H9 (cell line): ENCODE data around the gene CRACR2A. TPM values are rescaled to one million over a fixed set of nuclear protein-coding genes. Genes with fewer than 3 reads are reported as not detected.

Source experiments
- DNase-seq: peaks from one replicate; pipeline ENCODE4 v3.0.0-alpha.2; 2017
- H2AFZ ChIP-seq: one replicate; pipeline ENCODE4 v1.6.1; 2013; ENCODE audit warnings: mild to moderate bottlenecking, low read length, control low read depth, moderate library complexity
- H2AK5ac ChIP-seq: 2 replicates; pipeline ENCODE4 v1.6.1; 2013; ENCODE audit warnings: low read length, control low read depth, mixed read lengths; ENCODE audit not compliant: insufficient read length
- H2BK120ac ChIP-seq: one replicate; pipeline ENCODE4 v1.6.1; 2013; ENCODE audit warnings: low read depth, mild to moderate bottlenecking, low read length, control low read depth, inconsistent platforms; ENCODE audit not compliant: poor library complexity, severe bottlenecking
- H2BK12ac ChIP-seq: 2 replicates; pipeline ENCODE4 v1.6.1; 2013; ENCODE audit warnings: low read length, control low read depth, mixed read lengths, low read depth; ENCODE audit not compliant: insufficient read length
- H2BK15ac ChIP-seq: 2 replicates; pipeline ENCODE4 v1.6.1; 2013; ENCODE audit warnings: low read depth, low read length, control low read depth
- H2BK20ac ChIP-seq: one replicate; pipeline ENCODE4 v1.6.1; 2013; ENCODE audit warnings: low read depth, mild to moderate bottlenecking, low read length, control low read depth, inconsistent platforms; ENCODE audit not compliant: poor library complexity, severe bottlenecking
- H2BK5ac ChIP-seq: 2 replicates; pipeline ENCODE4 v1.6.1; 2013; ENCODE audit warnings: low read length, control low read depth, mixed read lengths; ENCODE audit not compliant: insufficient read length
- H3K14ac ChIP-seq: 2 replicates; pipeline ENCODE4 v1.6.1; 2013; ENCODE audit warnings: low read length, control low read depth; ENCODE audit not compliant: insufficient read depth
- H3K18ac ChIP-seq: 2 replicates; pipeline ENCODE4 v1.6.1; 2013; ENCODE audit warnings: low read depth, mild to moderate bottlenecking, mixed read lengths, low read length, control low read depth; ENCODE audit not compliant: insufficient read length
- H3K23ac ChIP-seq: 2 replicates; pipeline ENCODE4 v1.6.1; 2013; ENCODE audit warnings: low read length, control low read depth, mixed read lengths, low read depth; ENCODE audit not compliant: insufficient read length
- H3K23me2 ChIP-seq: 2 replicates; pipeline ENCODE4 v1.6.1; 2013; ENCODE audit warnings: low read depth, mild to moderate bottlenecking, mixed read lengths, low read length, control low read depth; ENCODE audit not compliant: insufficient read length, poor library complexity, severe bottlenecking
- H3K27ac ChIP-seq: 2 replicates; pipeline ENCODE4 v1.5.1; 2013; ENCODE audit warnings: low read length, control low read depth, mixed read lengths, low read depth; ENCODE audit not compliant: insufficient read length
- H3K27me3 ChIP-seq: 2 replicates; pipeline ENCODE4 v1.6.1; 2013; ENCODE audit warnings: low read length, control low read depth, inconsistent platforms; ENCODE audit not compliant: insufficient read depth
- H3K4ac ChIP-seq: 2 replicates; pipeline ENCODE4 v1.6.1; 2013; ENCODE audit warnings: low read depth, mild to moderate bottlenecking, control low read depth, inconsistent platforms, low read length, moderate library complexity
- H3K4me1 ChIP-seq: 2 replicates; pipeline ENCODE4 v1.6.1; 2013; ENCODE audit warnings: low read length, control low read depth, inconsistent platforms; ENCODE audit not compliant: insufficient read depth
- H3K4me2 ChIP-seq: 2 replicates; pipeline ENCODE4 v1.6.1; 2013; ENCODE audit warnings: low read length, control low read depth, mixed read lengths; ENCODE audit not compliant: insufficient read length, insufficient read depth
- H3K56ac ChIP-seq: 2 replicates; pipeline ENCODE4 v1.6.1; 2013; ENCODE audit warnings: low read depth, mild to moderate bottlenecking, mixed read lengths, low read length, control low read depth; ENCODE audit not compliant: insufficient read length
- H3K79me1 ChIP-seq: 2 replicates; pipeline ENCODE4 v1.6.1; 2013; ENCODE audit warnings: low read depth, mild to moderate bottlenecking, moderate library complexity, low read length, control low read depth, inconsistent platforms; ENCODE audit not compliant: insufficient read depth, poor library complexity, severe bottlenecking
- H3K79me2 ChIP-seq: 2 replicates; pipeline ENCODE4 v1.6.1; 2013; ENCODE audit warnings: low read length, control low read depth, inconsistent platforms; ENCODE audit not compliant: insufficient read depth
- H3K9ac ChIP-seq: 2 replicates; pipeline ENCODE4 v1.6.1; 2013; ENCODE audit warnings: low read length, control low read depth, mixed read lengths; ENCODE audit not compliant: insufficient read length; ENCODE audit errors: extremely low read depth
- H3K9me3 ChIP-seq: one replicate; pipeline ENCODE4 v1.6.1; 2013; ENCODE audit warnings: low read depth, low read length, inconsistent platforms; ENCODE audit not compliant: control insufficient read depth
- H3T11ph ChIP-seq: one replicate; pipeline ENCODE4 v1.6.1; 2013; ENCODE audit warnings: mild to moderate bottlenecking, low read length, control low read depth, inconsistent platforms
- H4K20me1 ChIP-seq: one replicate; pipeline ENCODE4 v1.6.1; 2013; ENCODE audit not compliant: control insufficient read depth, insufficient read length, insufficient read depth
- H4K5ac ChIP-seq: 2 replicates; pipeline ENCODE4 v1.6.1; 2013; ENCODE audit warnings: low read depth, mild to moderate bottlenecking, mixed read lengths, low read length, control low read depth; ENCODE audit not compliant: insufficient read length
- H4K8ac ChIP-seq: replicated peaks from 2 replicates; pipeline ENCODE4 v1.6.1; 2013; ENCODE audit warnings: low read length, control low read depth, mixed read lengths, low read depth; ENCODE audit not compliant: insufficient read length
- H4K91ac ChIP-seq: 2 replicates; pipeline ENCODE4 v1.6.1; 2013; ENCODE audit warnings: low read depth, mild to moderate bottlenecking, moderate library complexity, mixed read lengths, low read length, control low read depth; ENCODE audit not compliant: insufficient read length
- H3K27ac Mint-ChIP-seq, 3 experiments: 2 replicates in 2 of 3; 3 replicates in 1 of 3; pipeline ENCODE4 v1.8.0; 2020 to 2021; ENCODE audit warnings: mixed read lengths in 3 of 3, mild to moderate bottlenecking in 1 of 3, moderate library complexity in 1 of 3
- H3K27me3 Mint-ChIP-seq: 2 replicates; pipeline ENCODE4 v1.8.0; 2021; ENCODE audit warnings: low read depth, mild to moderate bottlenecking, moderate library complexity, mixed read lengths
- H3K36me3 Mint-ChIP-seq, 3 experiments: 2 replicates in 2 of 3; 3 replicates in 1 of 3; pipeline ENCODE4 v1.8.0; 2020 to 2021; ENCODE audit warnings: low read depth in 3 of 3, mixed read lengths in 3 of 3; ENCODE audit not compliant: insufficient read depth in 1 of 3
- H3K4me1 Mint-ChIP-seq, 2 experiments: 2 replicates each; pipeline ENCODE4 v1.8.0; 2020; ENCODE audit warnings: mixed read lengths in 2 of 2
- H3K4me3 Mint-ChIP-seq, 2 experiments: 2 replicates in 1 of 2; 3 replicates in 1 of 2; pipeline ENCODE4 v1.8.0; 2020 to 2021; ENCODE audit warnings: mild to moderate bottlenecking in 2 of 2, mixed read lengths in 2 of 2, moderate library complexity in 1 of 2
- H3K9me3 Mint-ChIP-seq, 2 experiments: 2 replicates in 1 of 2; 3 replicates in 1 of 2; pipeline ENCODE4 v1.8.0; 2020; ENCODE audit warnings: mild to moderate bottlenecking in 2 of 2, mixed read lengths in 2 of 2, moderate library complexity in 1 of 2
- WGBS: extraction: QIAGEN DNeasy Blood & Tissue Kit; methylation state at CpG from one replicate; pipeline ENCODE4 v1.1.7; 2013; ENCODE audit warnings: missing lambda C conversion rate, low lambda C conversion rate, mixed read lengths; ENCODE audit not compliant: insufficient read length; ENCODE audit errors: extremely low coverage; 5-methylcytosine and 5-hydroxymethylcytosine counted together
- total RNA-seq: library from RNA; stranded (reverse); gene quantifications from 2 replicates; pipeline ENCODE4 v1.2.1, GENCODE V29; 2021
- TF ChIP-seq, protein P1 (sequence below): fragments of 200-600 bp; sonication (generic); conservative IDR thresholded peaks from 3 replicates; pipeline ENCODE4 v1.8.0; 2021; ENCODE audit warnings: antibody characterized with exemption, mild to moderate bottlenecking

Gene CRACR2A
- total RNA-seq, 1 experiment from 2014 or later, result 2.0 TPM

DNA sequence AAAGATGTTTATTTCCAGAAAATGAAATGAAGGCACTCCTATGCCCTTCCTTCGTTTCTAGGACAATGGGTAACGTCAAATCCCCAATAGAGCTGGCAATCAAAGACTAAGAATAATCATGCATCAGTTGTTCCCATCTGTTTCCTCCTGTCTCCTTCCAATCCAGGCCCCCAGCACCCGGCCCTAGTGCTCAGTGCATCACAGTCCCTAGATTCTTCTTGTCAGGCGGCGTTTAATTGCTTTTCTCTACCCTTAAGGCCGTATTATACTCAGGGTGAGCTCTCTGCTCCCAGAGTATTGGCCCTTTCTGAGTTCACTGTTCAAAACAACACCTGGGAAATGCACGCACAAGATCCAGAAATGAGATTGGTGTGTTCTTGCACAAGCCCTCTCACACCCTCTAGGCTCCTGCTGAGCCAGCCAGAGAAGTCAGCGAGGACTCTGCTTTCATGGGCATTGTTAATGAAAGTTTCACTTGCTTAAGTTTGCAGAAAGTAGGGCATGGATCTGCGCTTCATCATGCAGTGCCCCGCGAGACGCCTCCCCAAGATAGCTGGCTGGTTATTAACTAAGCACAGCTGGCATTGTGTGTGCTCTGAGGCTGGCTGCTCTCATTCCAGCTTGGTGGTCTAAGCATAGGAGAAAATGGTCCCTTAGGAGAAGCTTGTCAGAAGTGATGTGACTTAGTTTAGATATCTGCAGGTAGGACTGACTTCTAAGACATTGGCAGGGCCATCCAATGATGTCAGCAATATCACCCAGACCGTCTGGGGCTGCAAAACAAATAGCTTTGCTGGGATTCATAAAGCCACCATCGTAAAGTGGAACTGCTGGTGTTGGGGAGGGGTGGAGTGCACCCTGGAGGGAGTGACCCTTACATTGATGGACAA lies 28.7 kb downstream of the CRACR2A start:
- Histone ChIP-seq H3K4me1 (peaks cover 4% of the 10 kb centered on the region; the same call in 1 of the 2 replicates), H2AFZ (no peak overlapping the region), H4K5ac (no peak overlapping the region), H3T11ph (no peak overlapping the region), H3K23ac (no peak overlapping the region), H3K14ac (no peak overlapping the region), H3K27me3 (no peaks in the 10 kb centered on the region), H3K9ac (no peak overlapping the region), H3K18ac (no peak overlapping the region), H2BK5ac (no peak overlapping the region), H3K23me2 (no peaks in the 10 kb centered on the region), H3K4ac (no peak overlapping the region), H4K20me1 (no peaks in the 10 kb centered on the region), H2BK120ac (no peak overlapping the region), H3K56ac (no peak overlapping the region), H3K27ac (no peak overlapping the region), H3K79me2 (no peaks in the 10 kb centered on the region), H3K4me2 (no peak overlapping the region), H2BK12ac (no peak overlapping the region), H3K79me1 (no peaks in the 10 kb centered on the region), H2BK20ac (no peak overlapping the region), H4K91ac (no peak overlapping the region), H4K8ac (no peak overlapping the region), H3K9me3 (peaks cover 22% of the 10 kb centered on the region), H2AK5ac (no peak overlapping the region), H2BK15ac (no peak overlapping the region)
- Mint-ChIP-seq H3K4me3 (no peak overlapping the region), H3K36me3 (peaks cover 9 to 21% (median 15%) of the 10 kb centered on the region in 3 experiments), H3K4me1 (peaks cover 25 to 32% of the 10 kb centered on the region in 2 experiments), H3K27me3 (peaks cover 2% of the 10 kb centered on the region; the same call in 1 of the 2 replicates), H3K9me3 (peaks cover 23 to 34% of the 10 kb centered on the region in 2 experiments), H3K27ac (peak overlapping the region in 1 of 3 experiments; percentile 13; a peak in 1 of 7 replicates)
- TF ChIP-seq, protein P1, sequence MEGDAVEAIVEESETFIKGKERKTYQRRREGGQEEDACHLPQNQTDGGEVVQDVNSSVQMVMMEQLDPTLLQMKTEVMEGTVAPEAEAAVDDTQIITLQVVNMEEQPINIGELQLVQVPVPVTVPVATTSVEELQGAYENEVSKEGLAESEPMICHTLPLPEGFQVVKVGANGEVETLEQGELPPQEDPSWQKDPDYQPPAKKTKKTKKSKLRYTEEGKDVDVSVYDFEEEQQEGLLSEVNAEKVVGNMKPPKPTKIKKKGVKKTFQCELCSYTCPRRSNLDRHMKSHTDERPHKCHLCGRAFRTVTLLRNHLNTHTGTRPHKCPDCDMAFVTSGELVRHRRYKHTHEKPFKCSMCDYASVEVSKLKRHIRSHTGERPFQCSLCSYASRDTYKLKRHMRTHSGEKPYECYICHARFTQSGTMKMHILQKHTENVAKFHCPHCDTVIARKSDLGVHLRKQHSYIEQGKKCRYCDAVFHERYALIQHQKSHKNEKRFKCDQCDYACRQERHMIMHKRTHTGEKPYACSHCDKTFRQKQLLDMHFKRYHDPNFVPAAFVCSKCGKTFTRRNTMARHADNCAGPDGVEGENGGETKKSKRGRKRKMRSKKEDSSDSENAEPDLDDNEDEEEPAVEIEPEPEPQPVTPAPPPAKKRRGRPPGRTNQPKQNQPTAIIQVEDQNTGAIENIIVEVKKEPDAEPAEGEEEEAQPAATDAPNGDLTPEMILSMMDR, result no peak
- peak; percentile 21 for DNase-seq
- no CpG with 5 or more reads among the region's 14 CpGs for WGBS
